GM12872 (cell line): ENCODE results near the gene CLN5.

Experiments used
- CTCF ChIP-seq: IDR thresholded peaks from 3 replicates; pipeline ENCODE4 v1.5.1; 2011; ENCODE audit warnings: low read depth, mild to moderate bottlenecking, low read length, moderate library complexity; ENCODE audit not compliant: insufficient read depth

CLN5 gene

GRCh38 chr13:77053192-77053591 is 61.3 kb downstream of the CLN5 start:
- no peak for TF ChIP-seq CTCF
